SJSA1 (cell line): Measurements from ENCODE around the gene LRRC23. TPM values are rescaled to one million over a fixed set of nuclear protein-coding genes. Genes with fewer than 3 reads are reported as not detected.

Experiments used
- DNase-seq, 2 experiments: peaks; one replicate each; pipeline ENCODE4 v3.0.0-alpha.2; 2015 to 2020; ENCODE audit warnings: low spot score in 2 of 2, low read depth in 1 of 2
- H3K27ac ChIP-seq: fragments of 250-450 bp; sonication (Bioruptor Pico); 2 replicates; pipeline ENCODE4 v1.5.1; 2020; ENCODE audit warnings: mild to moderate bottlenecking, moderate library complexity
- H3K27me3 ChIP-seq: fragments of 250-450 bp; sonication (Bioruptor Pico); replicated peaks from 2 replicates; pipeline ENCODE4 v1.5.1; 2020; ENCODE audit warnings: mild to moderate bottlenecking, moderate library complexity
- H3K36me3 ChIP-seq: fragments of 250-450 bp; sonication (Bioruptor Pico); 2 replicates; pipeline ENCODE4 v1.5.1; 2020; ENCODE audit warnings: mild to moderate bottlenecking
- H3K4me1 ChIP-seq: fragments of 250-450 bp; sonication (Bioruptor Pico); replicated peaks from 2 replicates; pipeline ENCODE4 v1.6.1; 2021; ENCODE audit warnings: mild to moderate bottlenecking
- H3K4me3 ChIP-seq: fragments of 250-450 bp; sonication (Bioruptor Pico); 2 replicates; pipeline ENCODE4 v1.5.1; 2020; ENCODE audit warnings: mild to moderate bottlenecking
- H3K9me3 ChIP-seq: fragments of 250-450 bp; sonication (Bioruptor Pico); replicated peaks from 2 replicates; pipeline ENCODE4 v1.5.1; 2020; ENCODE audit warnings: mild to moderate bottlenecking
- total RNA-seq: library from RNA; depleted of rRNA; stranded (reverse); fragments of >200 nt; shearing (Covaris generic); gene quantifications from 2 replicates; pipeline ENCODE4 v1.2.3, GENCODE V29; 2014

LRRC23 gene
- total RNA-seq, 1 experiment from 2014 or later = 12.2 TPM

DNA sequence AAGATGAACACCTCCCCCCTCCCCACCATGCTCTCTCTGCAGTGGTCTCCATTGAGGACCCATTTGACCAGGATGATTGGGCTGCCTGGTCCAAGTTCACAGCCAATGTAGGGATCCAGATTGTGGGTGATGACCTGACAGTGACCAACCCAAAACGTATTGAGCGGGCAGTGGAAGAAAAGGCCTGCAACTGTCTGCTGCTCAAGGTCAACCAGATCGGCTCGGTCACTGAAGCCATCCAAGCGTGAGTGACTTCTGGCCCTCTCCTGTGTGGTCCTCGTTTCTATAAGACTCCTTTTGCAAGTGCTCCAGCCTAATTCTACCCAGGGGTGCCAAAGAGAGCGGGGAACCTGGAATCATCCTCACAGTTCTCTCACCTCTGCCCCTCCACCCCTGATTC lies 16.9 kb downstream of the LRRC23 start:
- Histone ChIP-seq H3K4me3 (no peak overlapping the region), H3K36me3 (no peaks in the 10 kb centered on the region), H3K27me3 (no peaks in the 10 kb centered on the region), H3K9me3 (no peaks in the 10 kb centered on the region), H3K4me1 (peaks cover 23% of the 10 kb centered on the region), H3K27ac (no peak overlapping the region)
- DNase-seq = no peak

DNA sequence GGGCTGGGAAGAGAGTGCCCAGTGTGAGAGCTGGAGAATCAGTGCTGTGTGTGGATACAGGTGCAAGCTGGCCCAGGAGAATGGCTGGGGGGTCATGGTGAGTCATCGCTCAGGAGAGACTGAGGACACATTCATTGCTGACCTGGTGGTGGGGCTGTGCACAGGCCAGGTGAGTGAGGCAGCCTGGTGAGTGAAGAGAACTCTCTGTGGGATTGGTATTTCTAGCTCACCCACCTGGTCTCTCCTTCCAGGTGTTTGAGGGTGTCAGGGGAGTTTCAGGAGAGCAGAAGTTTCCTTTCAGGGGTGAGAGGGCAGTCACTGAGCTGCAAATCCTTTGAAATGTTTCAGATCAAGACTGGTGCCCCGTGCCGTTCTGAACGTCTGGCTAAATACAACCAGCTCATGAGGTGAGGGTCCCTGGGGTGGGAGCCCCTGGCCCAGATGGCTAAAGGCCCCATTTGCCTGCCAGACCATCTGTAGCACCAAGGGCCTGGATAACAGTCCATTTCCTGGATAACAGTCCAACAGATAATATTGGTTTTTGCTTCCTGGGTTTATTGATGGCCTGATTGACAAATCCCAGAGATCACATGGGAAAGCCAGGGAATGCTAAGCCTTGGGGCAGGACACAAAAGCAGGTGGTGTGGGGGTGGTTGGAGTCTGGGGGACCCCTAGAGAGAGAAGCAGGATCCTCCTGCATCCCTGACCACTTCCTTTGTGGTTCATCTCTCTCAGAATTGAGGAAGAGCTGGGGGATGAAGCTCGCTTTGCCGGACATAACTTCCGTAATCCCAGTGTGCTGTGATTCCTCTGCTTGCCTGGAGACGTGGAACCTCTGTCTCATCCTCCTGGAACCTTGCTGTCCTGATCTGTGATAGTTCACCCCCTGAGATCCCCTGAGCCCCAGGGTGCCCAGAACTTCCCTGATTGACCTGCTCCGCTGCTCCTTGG lies 17.6 kb downstream of the LRRC23 start:
- H3K36me3 ChIP-seq = no peaks in the 10 kb centered on the region
- no peaks in the 10 kb centered on the region for H3K9me3 ChIP-seq
- no peaks in the 10 kb centered on the region for H3K27me3 ChIP-seq
- H3K4me1 ChIP-seq = peaks cover 31% of the 10 kb centered on the region
- H3K4me3 ChIP-seq = no peak overlapping the region
- DNase-seq = no peak
- no peak overlapping the region for H3K27ac ChIP-seq

DNA sequence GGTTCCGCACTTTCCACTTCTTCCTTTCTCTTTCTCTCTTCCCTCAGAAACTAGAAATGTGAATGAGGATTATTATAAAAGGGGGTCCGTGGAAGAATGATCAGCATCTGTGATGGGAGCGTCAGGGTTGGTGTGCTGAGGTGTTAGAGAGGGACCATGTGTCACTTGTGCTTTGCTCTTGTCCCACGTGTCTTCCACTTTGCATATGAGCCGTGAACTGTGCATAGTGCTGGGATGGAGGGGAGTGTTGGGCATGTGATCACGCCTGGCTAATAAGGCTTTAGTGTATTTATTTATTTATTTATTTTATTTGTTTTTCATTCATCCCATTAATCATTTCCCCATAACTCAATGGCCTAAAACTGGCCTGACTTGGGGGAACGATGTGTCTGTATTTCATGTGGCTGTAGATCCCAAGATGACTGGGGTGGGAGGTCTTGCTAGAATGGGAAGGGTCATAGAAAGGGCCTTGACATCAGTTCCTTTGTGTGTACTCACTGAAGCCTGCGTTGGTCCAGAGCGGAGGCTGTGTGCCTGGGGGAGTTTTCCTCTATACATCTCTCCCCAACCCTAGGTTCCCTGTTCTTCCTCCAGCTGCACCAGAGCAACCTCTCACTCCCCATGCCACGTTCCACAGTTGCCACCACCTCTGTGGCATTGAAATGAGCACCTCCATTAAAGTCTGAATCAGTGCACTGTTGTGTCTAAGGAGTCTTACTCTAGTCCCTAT lies 18.5 kb downstream of the LRRC23 start:
- Histone ChIP-seq H3K27me3 (no peaks in the 10 kb centered on the region), H3K36me3 (no peaks in the 10 kb centered on the region), H3K27ac (no peak overlapping the region), H3K9me3 (no peaks in the 10 kb centered on the region), H3K4me1 (peaks cover 32% of the 10 kb centered on the region), H3K4me3 (no peak overlapping the region)
- DNase-seq = no peak

DNA sequence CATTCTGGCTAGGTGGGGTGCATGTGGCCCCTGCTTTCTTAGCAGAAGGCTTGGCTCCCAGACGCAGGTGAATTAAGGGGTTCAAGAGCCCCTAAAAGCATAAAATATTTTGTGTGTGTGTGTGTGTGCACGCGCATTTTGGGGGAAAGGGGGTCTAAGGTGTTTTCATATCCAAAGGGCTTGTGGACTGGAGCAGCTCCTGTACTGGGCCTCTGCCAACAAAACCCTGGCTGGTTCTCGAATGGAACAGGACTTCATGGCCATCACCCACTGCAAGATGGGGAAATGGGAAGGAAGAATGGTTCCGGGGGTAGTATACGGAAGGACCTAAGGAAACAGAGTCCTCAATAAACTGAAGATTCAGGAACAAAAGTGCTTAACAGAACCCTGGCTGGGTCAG lies 19.2 kb downstream of the LRRC23 start:
- peaks cover 32% of the 10 kb centered on the region for H3K4me1 ChIP-seq
- no peak for DNase-seq
- H3K4me3 ChIP-seq = no peak overlapping the region
- H3K27me3 ChIP-seq = no peaks in the 10 kb centered on the region
- no peak overlapping the region for H3K27ac ChIP-seq
- H3K9me3 ChIP-seq = no peaks in the 10 kb centered on the region
- H3K36me3 ChIP-seq = 0 out of 2 replicates have a peak, but pooled peaks cover under 1% of the 10 kb centered on the region

DNA sequence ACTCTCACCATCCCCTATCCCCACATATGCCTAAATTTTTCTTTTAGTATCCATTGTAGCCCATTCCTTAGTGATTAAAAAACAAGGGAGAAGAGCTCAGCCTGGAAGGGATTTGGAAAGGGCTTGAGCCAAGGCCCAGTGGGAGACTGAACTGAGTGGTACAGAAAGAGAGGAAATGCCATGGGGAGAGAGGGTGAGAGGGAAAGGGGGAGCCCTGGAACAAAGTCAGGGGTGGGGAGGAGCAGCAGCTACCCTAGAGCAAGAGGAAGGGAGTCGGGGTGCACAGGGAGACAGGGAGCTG lies 20.6 kb downstream of the LRRC23 start:
- H3K4me3 ChIP-seq = no peak overlapping the region
- peak overlapping the region; percentile 56 for H3K27ac ChIP-seq
- peaks cover 14% of the 10 kb centered on the region for H3K36me3 ChIP-seq
- no peaks in the 10 kb centered on the region for H3K9me3 ChIP-seq
- no peak for DNase-seq
- H3K27me3 ChIP-seq = no peaks in the 10 kb centered on the region
- H3K4me1 ChIP-seq = peaks cover 45% of the 10 kb centered on the region

DNA sequence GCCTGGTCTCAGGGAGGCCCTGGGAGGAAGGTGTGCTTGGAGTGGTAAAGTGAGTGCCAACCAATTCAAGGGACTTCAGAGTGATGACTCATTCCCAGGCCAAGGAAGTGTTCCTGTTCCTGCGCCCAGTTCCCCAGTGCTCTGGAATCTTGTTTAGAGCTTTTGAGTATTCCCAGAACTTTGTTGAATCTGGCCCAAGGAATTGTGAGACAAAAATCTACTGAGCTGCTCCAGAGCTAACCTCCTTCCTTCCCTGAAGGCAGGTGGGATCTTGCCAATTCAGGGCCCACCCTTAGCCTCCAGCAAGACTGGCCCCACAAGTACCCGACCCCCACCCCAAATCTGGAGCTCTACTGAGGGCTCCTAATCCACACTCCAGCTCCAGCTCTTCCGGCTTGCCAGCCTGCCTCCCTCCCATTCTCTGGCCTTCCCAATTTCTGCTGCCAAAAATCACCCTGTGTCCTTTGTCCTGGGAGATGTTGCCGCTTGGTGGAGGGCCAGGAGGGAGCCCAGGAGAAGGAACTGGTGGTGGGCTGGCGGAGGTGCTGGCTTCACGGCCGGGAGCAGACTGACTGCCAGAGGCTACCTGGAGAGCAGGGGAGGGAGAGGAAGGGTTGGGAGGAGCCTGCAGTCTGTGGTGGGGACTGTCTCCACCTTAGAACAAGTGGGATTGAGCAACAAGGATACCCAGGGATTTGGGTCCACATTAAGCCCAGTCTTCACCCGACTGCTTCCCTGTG lies 21.1 kb downstream of the LRRC23 start:
- Histone ChIP-seq H3K9me3 (no peaks in the 10 kb centered on the region), H3K4me3 (peak overlapping the region; percentile 15; the same call in 1 of the 2 replicates), H3K27ac (peak overlapping the region; percentile 56), H3K27me3 (no peaks in the 10 kb centered on the region), H3K36me3 (peaks cover 19% of the 10 kb centered on the region), H3K4me1 (peaks cover 45% of the 10 kb centered on the region)
- DNase-seq = peak; percentile 84 to 90

DNA sequence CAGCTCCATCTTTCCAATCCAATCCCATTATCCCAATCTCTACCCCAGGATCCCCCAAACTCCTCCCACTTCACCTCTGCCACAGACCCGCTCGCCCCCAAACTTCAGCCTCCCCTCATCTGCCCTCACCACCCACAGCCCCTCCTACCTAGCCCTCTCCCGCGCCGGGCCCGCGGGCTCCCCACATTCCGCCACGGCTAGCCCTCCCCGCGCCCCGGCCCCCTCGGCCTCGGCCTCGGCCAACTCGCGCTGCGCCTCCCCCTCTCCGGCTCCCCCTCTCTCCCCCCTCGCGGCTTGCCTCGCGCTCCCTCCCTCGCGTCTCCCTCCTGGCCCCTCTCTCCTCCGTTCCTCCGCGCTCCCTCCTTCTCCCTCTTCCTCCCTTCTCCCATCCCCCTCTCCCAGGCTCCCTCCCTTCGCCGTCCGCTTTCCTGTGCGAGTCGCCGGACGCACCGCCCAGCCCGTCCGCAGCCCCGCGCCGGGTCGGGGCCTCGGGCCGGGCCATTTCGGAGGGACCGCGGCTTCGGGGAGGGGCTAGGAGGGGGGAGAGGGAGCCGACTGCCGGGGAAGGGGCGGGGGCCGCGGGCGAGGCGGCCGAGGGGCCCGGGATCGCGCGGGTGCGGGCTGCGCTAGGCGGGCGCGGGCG lies 22.9 kb downstream of the LRRC23 start, which contains the start of gene ATN1:
ATN1 (plus strand) TSS at position 581 of the 643 bp plus-strand sequence. CDS start 6,043 bp downstream, outside the sequence.
- Histone ChIP-seq H3K4me1 (peaks cover 49% of the 10 kb centered on the region), H3K9me3 (no peaks in the 10 kb centered on the region), H3K27ac (peak within 1 kb of the TSS; percentile 76), H3K4me3 (peak within 1 kb of the TSS; percentile 64), H3K36me3 (peaks cover 28% of the 10 kb centered on the region), H3K27me3 (no peaks in the 10 kb centered on the region)
- peak; percentile 72 to 93 for DNase-seq

DNA sequence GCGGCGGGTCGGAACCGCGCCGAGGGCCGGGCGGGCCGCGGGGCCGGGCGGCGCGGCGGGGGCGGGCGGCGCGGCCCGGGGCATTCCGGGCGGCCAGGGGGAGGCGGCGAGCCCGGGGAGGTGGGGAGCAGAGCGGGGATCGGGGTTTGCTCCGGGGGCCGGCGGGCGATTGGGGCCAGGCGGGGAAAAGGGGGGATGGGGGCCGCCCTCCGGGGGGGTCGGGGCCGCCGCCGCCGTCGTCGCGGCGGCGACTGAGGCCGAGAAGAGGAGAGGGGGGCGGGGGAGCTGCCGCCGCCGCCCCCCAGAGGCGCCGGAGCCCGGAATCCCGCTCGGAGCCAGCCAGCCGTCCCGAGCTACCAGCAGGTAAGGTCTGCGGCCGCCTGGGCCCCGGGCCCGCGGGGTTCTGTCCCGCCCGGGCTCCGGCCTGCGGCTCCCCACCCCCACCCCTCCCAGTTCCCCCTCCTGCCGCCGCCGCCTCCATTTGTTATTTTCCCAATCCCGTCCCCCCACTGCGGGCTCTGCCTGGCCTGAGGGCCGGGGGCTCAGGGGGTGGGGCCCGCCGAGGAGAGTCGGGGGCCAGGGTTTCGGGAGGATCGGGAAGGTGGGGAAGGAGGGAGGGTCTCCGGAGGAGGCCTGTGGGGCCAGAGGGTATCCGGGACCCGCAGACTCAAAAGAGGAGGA lies 23.5 kb downstream of the LRRC23 start:
- H3K9me3 ChIP-seq = no peaks in the 10 kb centered on the region
- H3K27me3 ChIP-seq = no peaks in the 10 kb centered on the region
- H3K27ac ChIP-seq = no peak overlapping the region
- no peak for DNase-seq
- peaks cover 35% of the 10 kb centered on the region for H3K36me3 ChIP-seq
- peak overlapping the region; percentile 64 for H3K4me3 ChIP-seq
- peaks cover 49% of the 10 kb centered on the region for H3K4me1 ChIP-seq

DNA sequence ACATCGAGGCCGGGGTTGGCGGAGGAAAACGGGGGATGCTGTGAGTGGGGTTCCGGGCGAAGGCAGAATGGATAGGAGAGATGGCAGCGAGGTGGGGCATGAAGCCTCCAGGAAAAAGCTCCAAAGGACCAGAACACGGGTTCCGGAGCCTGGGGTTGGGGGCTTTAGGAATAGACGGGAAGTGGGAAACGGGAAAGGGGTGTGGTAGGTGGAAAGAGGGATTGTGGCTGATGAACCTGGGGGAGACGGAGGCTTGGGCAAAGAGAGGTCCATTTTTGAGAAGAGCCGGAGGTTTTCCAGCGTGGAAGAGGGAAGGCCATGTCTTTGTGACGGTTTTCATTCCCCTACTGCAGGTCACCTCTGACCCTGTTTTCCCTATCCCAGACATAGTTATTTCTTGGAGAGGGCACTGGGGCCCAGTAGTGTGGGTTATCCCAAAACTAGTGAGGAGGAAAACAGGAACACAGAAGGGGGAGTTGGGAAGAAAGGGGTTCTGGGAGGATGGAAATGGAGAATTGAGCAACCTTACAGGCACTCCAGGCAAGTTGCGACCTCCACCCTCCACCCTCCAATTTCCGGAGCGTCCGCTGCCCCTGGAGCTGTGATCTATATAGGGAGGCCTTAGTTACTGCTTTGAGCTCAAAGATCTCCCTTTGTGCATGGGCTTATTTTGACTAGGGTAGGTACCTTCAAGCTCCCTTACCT lies 24.2 kb downstream of the LRRC23 start:
- H3K27me3 ChIP-seq = no peaks in the 10 kb centered on the region
- peaks cover 49% of the 10 kb centered on the region for H3K4me1 ChIP-seq
- H3K27ac ChIP-seq = no peak overlapping the region
- peaks cover 42% of the 10 kb centered on the region for H3K36me3 ChIP-seq
- no peaks in the 10 kb centered on the region for H3K9me3 ChIP-seq
- no peak for DNase-seq
- peak overlapping the region; percentile 64 for H3K4me3 ChIP-seq

DNA sequence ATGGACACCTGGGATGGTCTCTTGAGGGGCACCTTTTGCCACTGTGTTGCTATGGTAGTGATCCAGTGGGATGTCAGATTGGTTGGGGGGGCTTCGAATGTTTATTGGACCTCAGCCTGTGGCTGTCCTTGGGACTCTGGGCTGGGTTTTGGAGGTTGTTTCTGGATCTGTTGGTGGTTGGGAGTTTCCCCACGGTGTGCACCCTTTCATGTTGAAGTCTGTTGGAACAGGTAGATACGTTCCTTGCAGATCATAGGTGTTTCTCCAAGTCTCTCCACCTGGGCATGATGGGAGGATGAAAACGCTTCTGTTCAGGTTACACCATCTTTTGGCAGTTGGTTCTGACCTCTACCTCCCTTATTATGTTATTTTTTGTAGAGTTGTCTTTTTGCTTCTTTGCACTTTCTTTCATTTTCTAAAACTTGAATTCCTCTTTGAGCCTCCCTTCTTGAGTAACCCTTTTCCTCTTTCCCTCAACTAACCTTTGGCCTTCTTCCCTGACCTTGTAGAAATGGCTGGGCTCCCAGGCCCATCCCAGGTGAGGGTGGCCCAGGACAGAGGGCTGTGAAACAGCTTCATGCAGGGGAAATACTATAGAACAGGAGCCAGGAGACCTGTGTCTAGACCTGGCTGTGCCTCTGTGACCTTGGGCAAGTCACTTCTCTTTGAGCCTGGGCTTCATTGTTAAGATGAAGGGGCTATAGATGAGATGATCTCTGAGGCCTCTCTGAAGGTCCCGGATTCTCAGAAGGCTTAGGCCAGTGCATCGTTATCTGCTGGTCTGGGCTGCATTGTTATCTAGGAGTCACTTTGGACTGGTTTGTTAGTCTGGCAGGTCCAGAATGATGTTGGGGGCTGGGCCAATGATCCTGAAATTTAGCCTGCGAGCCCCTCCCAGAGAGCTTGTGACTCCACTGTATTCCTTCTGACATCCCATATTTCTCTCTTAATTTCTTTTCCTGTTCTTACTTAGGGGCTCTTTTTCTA lies 25.1 kb downstream of the LRRC23 start:
- Histone ChIP-seq H3K4me1 (peaks cover 44% of the 10 kb centered on the region), H3K4me3 (peak overlapping the region; percentile 64), H3K9me3 (no peaks in the 10 kb centered on the region), H3K27ac (no peak overlapping the region), H3K36me3 (peaks cover 51% of the 10 kb centered on the region), H3K27me3 (no peaks in the 10 kb centered on the region)
- DNase-seq = no peak

DNA sequence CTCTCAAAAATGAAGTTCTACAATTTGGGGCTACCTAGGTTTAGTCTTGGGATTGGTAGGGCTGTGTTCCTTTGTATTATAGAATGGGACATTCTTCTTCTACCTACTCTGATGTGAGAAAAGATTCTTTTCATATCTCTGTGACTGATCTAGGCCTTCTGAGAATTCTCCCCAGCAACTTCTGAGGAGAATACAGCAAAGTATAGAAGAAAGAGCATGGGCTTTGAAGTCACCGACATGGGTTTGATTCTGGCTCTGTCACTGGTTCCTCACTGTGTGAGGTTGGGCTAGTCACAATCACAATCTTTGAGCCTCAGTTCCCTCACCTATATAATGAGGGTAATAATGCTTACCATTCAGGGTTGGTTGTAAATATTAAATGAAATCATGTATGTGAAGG lies 28.1 kb downstream of the LRRC23 start:
- peaks cover 22% of the 10 kb centered on the region for H3K4me1 ChIP-seq
- no peak for DNase-seq
- H3K27ac ChIP-seq = no peak overlapping the region
- no peaks in the 10 kb centered on the region for H3K27me3 ChIP-seq
- H3K9me3 ChIP-seq = no peaks in the 10 kb centered on the region
- H3K36me3 ChIP-seq = peaks cover 81% of the 10 kb centered on the region
- no peak overlapping the region for H3K4me3 ChIP-seq
